Small intestine (tissue), 7 donors: Measurements from ENCODE around the gene ENGASE. TPM values are rescaled to one million over a fixed set of nuclear protein-coding genes. Genes with fewer than 3 reads are reported as not detected.
A peak's percentile ranks its signal among the peaks of the same experiment; 100 is the strongest.
"Not testable (repeated sequence)": the region's sequence is repeated elsewhere in the genome, so short reads cannot be mapped to it uniquely, and the experiment has no call there.

Source experiments
- DNase-seq, 2 donors: peaks; one replicate each; pipeline versions ENCODE4 v3.0.0 to v3.0.0-alpha.2; 2013
- FAIRE-seq: peaks from 2 replicates; lab custom pipeline; 2012; peaks lifted over from hg19 to GRCh38; lab: Jason Lieb, UNC
- H3K27ac ChIP-seq, 3 donors: one replicate each; pipeline ENCODE4 v1.5.1; 2013; ENCODE audit warnings: low read length in 2 of 3, mild to moderate bottlenecking in 2 of 3, control low read depth in 1 of 3, inconsistent platforms in 1 of 3, low read depth in 1 of 3, moderate library complexity in 1 of 3
- H3K27me3 ChIP-seq, 3 donors: one replicate each; pipeline ENCODE4 v1.6.1; 2013; ENCODE audit warnings: low read length in 3 of 3, inconsistent platforms in 1 of 3; ENCODE audit not compliant: control insufficient read depth in 3 of 3, insufficient read depth in 3 of 3
- H3K36me3 ChIP-seq, 3 donors: one replicate each; pipeline ENCODE4 v1.6.1; 2013; ENCODE audit warnings: low read length in 3 of 3, inconsistent platforms in 1 of 3, low read depth in 1 of 3, mild to moderate bottlenecking in 1 of 3, moderate library complexity in 1 of 3; ENCODE audit not compliant: control insufficient read depth in 3 of 3, insufficient read depth in 2 of 3
- H3K4me1 ChIP-seq, 3 donors: one replicate each; pipeline ENCODE4 v1.6.1; 2013; ENCODE audit warnings: low read length in 2 of 3, inconsistent platforms in 1 of 3, low read depth in 1 of 3, mild to moderate bottlenecking in 1 of 3, moderate library complexity in 1 of 3; ENCODE audit not compliant: control insufficient read depth in 3 of 3, insufficient read depth in 2 of 3
- H3K4me3 ChIP-seq, 3 donors: one replicate each; pipeline ENCODE4 v1.5.1; 2013; ENCODE audit warnings: low read length in 3 of 3, control low read depth in 1 of 3, inconsistent platforms in 1 of 3, low read depth in 1 of 3, mild to moderate bottlenecking in 1 of 3, moderate library complexity in 1 of 3
- H3K9me3 ChIP-seq, 2 donors: one replicate each; pipeline ENCODE4 v1.6.1; 2013; ENCODE audit warnings: low read depth in 1 of 2, low read length in 1 of 2; ENCODE audit not compliant: control insufficient read depth in 2 of 2, insufficient read depth in 1 of 2
- WGBS, 3 donors: extraction: QIAGEN DNeasy Blood & Tissue Kit; methylation state at CpG; one replicate each; pipeline ENCODE4 v1.1.7; 2013; 5-methylcytosine and 5-hydroxymethylcytosine counted together
- polyA plus RNA-seq, 4 donors: library from polyadenylated mRNA; stranded (reverse) in 3 of 4; unstranded in 1 of 4; fragments of 200-250 nt in 3 of 4; fragments of 120-200 nt in 1 of 4; gene quantifications; one replicate each; pipeline versions ENCODE4 v1.2.1 to v1.2.3, GENCODE V29; 2013
- donor health status: healthy with polysubstance abuse.
- donor health status: control.
- donor health status: control.
- donor health status: Bipolar disorder and iron deficiency.
- donor health status: healthy.

Gene ENGASE
- polyA plus RNA-seq, 4 donors: 17.6 to 87.9 (median 31.0) TPM

GRCh38 chr17:79071161-79071740 is 3.4 kb upstream of the ENGASE start:
- no peak for DNase-seq
- Histone ChIP-seq H3K4me3 (no peak overlapping the region), H3K9me3 (no peaks in the 10 kb centered on the region), H3K36me3 (no peaks in the 10 kb centered on the region), H3K27ac (no peak overlapping the region), H3K27me3 (no peaks in the 10 kb centered on the region), H3K4me1 (peaks cover 0 to 29% (median 5%) of the 10 kb centered on the region in 3 donors)
- 87 to 88% (median 87%) methylated on average over 6 of the region's 6 CpGs for WGBS, 3 donors
- no peak for FAIRE-seq

- H3K27ac ChIP-seq: peak overlapping the region in 1 of 3 donors; percentile 77
- no peaks in the 10 kb centered on the region for H3K27me3 ChIP-seq
- H3K9me3 ChIP-seq: no peaks in the 10 kb centered on the region
- WGBS, 3 donors: 30 to 81% (median 32%) methylated on average over 10 of the region's 10 CpGs
- FAIRE-seq (no peak), DNase-seq (peak in 1 of 2 donors; percentile 33)
- peaks cover 0 to 3% (median under 1%) of the 10 kb centered on the region in 3 donors for H3K36me3 ChIP-seq
- H3K4me1 ChIP-seq: peaks cover 0 to 29% (median 7%) of the 10 kb centered on the region in 3 donors
- no peak overlapping the region for H3K4me3 ChIP-seq
These were observed 2.1 kb upstream of the ENGASE start for GRCh38 chr17:79072544-79072943.

- Histone ChIP-seq H3K27me3 (no peaks in the 10 kb centered on the region), H3K9me3 (no peaks in the 10 kb centered on the region), H3K27ac (peak overlapping the region; percentile 33 to 77 (median 74)), H3K36me3 (peaks cover 0 to 8% (median 4%) of the 10 kb centered on the region in 3 donors), H3K4me3 (no peak overlapping the region), H3K4me1 (peaks cover 0 to 29% (median 7%) of the 10 kb centered on the region in 3 donors)
- no peak for FAIRE-seq
- DNase-seq: no peak
- 34 to 68% (median 49%) methylated on average over 8 of the region's 8 CpGs for WGBS, 3 donors
These were observed 1.5 kb upstream of the ENGASE start for GRCh38 chr17:79073016-79073705.

GRCh38 chr17:79073706-79074088 is 927 bp upstream of the ENGASE start:
- FAIRE-seq (no peak), DNase-seq (peak; percentile 91 to 93)
- H3K4me1 ChIP-seq: peaks cover 0 to 29% (median 7%) of the 10 kb centered on the region in 3 donors
- peaks cover 0 to 13% (median 4%) of the 10 kb centered on the region in 3 donors for H3K36me3 ChIP-seq
- H3K4me3 ChIP-seq: no peak overlapping the region
- H3K27me3 ChIP-seq: no peaks in the 10 kb centered on the region
- H3K9me3 ChIP-seq: no peaks in the 10 kb centered on the region
- peak overlapping the region; percentile 60 to 77 (median 74) for H3K27ac ChIP-seq
- 24 to 78% (median 40%) methylated on average over 6 of the region's 6 CpGs for WGBS, 3 donors

GRCh38 chr17:79074121-79074648 is 439 bp upstream of the ENGASE start:
- not testable (repeated sequence) for DNase-seq
- peak overlapping the region; percentile 60 to 77 (median 74) for H3K27ac ChIP-seq

GRCh38 chr17:79075446-79075750 is 774 bp downstream of the ENGASE start:
- peak overlapping the region; percentile 68 to 82 (median 72) for H3K4me3 ChIP-seq
- no peaks in the 10 kb centered on the region for H3K9me3 ChIP-seq
- 1 to 5% (median 4%) methylated on average over 6 of the region's 6 CpGs for WGBS, 3 donors
- peaks cover 3 to 30% (median 11%) of the 10 kb centered on the region in 3 donors for H3K36me3 ChIP-seq
- H3K27ac ChIP-seq: peak overlapping the region; percentile 44 to 82 (median 76)
- peak in 1 of 2 donors; percentile 28 for DNase-seq
- FAIRE-seq: no peak
- H3K27me3 ChIP-seq: no peaks in the 10 kb centered on the region
- peaks cover 0 to 29% (median 7%) of the 10 kb centered on the region in 3 donors for H3K4me1 ChIP-seq

More at GRCh38 chr17:79074121-79074648, 439 bp upstream of the ENGASE start:
- not testable (repeated sequence) for FAIRE-seq, H3K27me3 ChIP-seq, H3K9me3 ChIP-seq
- Histone ChIP-seq H3K4me1 (peaks cover 0 to 29% (median 7%) of the 10 kb centered on the region in 3 donors), H3K36me3 (peaks cover 0 to 18% (median 4%) of the 10 kb centered on the region in 3 donors), H3K4me3 (peak overlapping the region in 1 of 3 donors; percentile 17)
- WGBS, 3 donors: 12 to 61% (median 35%) methylated on average over 21 to 22 of the region's 22 CpGs

GRCh38 chr17:79075861-79076406 is 1.3 kb downstream of the ENGASE start:
- DNase-seq: no peak

GRCh38 chr17:79077587-79077986 is 3.0 kb downstream of the ENGASE start:
- peaks cover 0 to 24% (median 7%) of the 10 kb centered on the region in 3 donors for H3K4me1 ChIP-seq
- H3K4me3 ChIP-seq: no peak overlapping the region
- DNase-seq (no peak), FAIRE-seq (no peak)
- H3K27me3 ChIP-seq: no peaks in the 10 kb centered on the region
- H3K36me3 ChIP-seq: peaks cover 5 to 47% (median 17%) of the 10 kb centered on the region in 3 donors
- H3K27ac ChIP-seq: no peak overlapping the region
- no peaks in the 10 kb centered on the region for H3K9me3 ChIP-seq
- 34 to 81% (median 51%) methylated on average over 12 of the region's 12 CpGs for WGBS, 3 donors

More at GRCh38 chr17:79075861-79076406, 1.3 kb downstream of the ENGASE start:
- Histone ChIP-seq H3K27me3 (no peaks in the 10 kb centered on the region), H3K4me3 (peak overlapping the region in 2 of 3 donors; percentile 68 to 82), H3K27ac (peak overlapping the region in 1 of 3 donors; percentile 76), H3K9me3 (no peaks in the 10 kb centered on the region), H3K4me1 (peaks cover 0 to 29% (median 7%) of the 10 kb centered on the region in 3 donors), H3K36me3 (peaks cover 5 to 35% (median 13%) of the 10 kb centered on the region in 3 donors)
- 46 to 79% (median 59%) methylated on average over 9 of the region's 9 CpGs for WGBS, 3 donors
- no peak for FAIRE-seq
